NCI-H128 (cell line): Measurements from ENCODE around the gene ZDHHC14.
"Not testable (repeated sequence)": the region's sequence is repeated elsewhere in the genome, so short reads cannot be mapped to it uniquely, and the experiment has no call there.

ENCODE experiments used
- DNase-seq: peaks from one replicate; lab custom pipeline; 2025; ENCODE audit not compliant: unreplicated experiment; lab: John Stamatoyannopoulos, UW

Gene ZDHHC14

GRCh38 chr6:157550114-157550989 lies 169.4 kb downstream of the ZDHHC14 start:
- no peak for DNase-seq

DNA sequence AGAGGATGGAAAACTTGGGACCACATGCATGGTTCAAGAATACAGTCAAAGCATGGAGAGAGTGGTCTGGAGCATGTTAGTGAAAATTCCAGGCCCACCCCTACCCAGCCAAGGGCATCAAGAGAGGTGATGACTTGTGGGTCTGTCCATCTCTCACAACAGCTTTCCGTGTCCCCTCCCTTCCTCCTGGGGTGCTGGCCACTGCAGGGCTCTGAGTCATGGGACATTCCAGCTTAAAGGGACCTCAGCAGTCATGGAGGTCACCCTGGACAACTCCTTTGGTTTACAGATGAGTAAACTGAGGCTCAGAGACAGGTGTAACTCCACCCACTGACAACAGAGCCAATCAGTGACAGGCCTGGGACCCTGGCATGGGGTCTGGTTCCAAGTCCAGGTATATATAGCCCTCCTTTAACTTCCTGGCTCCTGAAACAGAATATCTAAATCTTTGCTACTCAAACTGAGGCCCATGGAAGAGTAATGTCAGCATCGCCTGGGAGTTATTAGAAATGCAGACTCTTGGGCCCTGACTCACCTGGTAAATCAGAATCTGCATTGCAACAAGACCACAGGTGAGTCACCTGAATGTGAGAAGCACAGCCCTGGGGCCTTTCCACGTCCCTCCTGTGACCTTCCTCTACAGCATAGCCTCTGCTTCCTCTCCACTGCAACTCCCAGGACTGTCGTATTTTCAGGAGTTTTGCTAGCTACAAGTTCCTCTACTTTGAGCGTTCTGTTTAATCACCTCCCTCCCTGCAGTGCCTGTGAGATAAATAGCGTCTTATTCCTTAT lies 170.2 kb downstream of the ZDHHC14 start:
- no peak for DNase-seq

- no peak for DNase-seq
Observed at GRCh38 chr6:157552081-157552747, 171.2 kb downstream of the ZDHHC14 start.

GRCh38 chr6:157552820-157553485 lies 172.0 kb downstream of the ZDHHC14 start:
- DNase-seq = no peak

- DNase-seq = no peak
Observed at GRCh38 chr6:157554747-157555146, 173.8 kb downstream of the ZDHHC14 start.

DNA sequence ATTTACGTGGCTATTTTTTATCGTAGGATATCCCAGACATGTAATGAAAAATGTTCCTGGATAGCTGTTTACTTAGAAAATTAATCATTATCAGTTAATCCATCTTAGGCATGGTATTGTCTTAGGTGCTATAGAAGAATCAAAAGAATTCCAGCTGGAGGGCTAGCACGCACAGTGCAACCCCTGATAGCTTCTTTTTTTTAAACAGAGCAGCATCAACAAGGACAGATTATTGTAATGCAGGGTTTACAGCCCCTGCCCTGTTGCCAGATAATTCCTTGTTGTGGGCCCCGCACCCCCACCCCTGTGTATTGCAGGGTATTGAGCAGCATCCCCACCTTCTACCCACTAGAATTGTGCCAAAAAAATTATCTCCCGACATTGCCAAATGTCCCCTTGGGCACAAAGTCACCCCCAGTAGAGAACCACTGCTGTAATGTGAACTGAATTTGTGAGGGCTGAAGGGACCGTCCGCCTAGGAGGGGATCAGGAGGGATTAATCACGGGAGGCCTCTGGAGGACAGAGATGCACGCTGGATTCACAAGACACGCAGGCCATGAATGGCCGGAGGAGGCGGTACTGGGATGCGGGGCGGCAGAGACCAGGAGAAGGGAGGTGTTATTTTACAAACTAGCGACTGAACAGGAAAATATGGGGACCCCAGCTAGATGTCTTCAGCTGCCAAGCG lies 174.6 kb downstream of the ZDHHC14 start:
- DNase-seq = no peak

GRCh38 chr6:157556144-157556645 lies 175.2 kb downstream of the ZDHHC14 start:
- DNase-seq = no peak

GRCh38 chr6:157556671-157557430 lies 175.9 kb downstream of the ZDHHC14 start:
- no peak for DNase-seq

- DNase-seq = no peak
Observed at GRCh38 chr6:157557559-157557958, 176.6 kb downstream of the ZDHHC14 start.

DNA sequence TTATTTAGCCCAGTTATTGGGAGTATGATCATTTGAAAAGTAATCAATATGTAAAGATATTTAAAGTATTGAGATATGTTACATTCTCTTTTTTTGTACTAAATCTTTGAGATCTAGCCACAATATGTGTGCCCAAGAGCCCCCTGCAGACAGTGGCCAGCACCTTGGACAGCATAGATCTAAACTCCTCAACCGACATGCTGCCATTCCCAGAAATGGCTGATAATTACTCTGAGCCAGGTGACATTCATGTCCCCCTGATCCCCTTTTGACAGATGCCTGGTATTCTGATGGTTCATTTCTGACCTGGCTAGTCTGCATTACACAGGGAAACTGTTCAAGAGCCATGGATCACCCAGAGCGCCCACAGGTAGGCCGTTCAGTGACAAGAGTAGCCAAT lies 177.1 kb downstream of the ZDHHC14 start:
- DNase-seq = no peak

GRCh38 chr6:157558487-157559200 lies 177.7 kb downstream of the ZDHHC14 start:
- DNase-seq = no peak

DNA sequence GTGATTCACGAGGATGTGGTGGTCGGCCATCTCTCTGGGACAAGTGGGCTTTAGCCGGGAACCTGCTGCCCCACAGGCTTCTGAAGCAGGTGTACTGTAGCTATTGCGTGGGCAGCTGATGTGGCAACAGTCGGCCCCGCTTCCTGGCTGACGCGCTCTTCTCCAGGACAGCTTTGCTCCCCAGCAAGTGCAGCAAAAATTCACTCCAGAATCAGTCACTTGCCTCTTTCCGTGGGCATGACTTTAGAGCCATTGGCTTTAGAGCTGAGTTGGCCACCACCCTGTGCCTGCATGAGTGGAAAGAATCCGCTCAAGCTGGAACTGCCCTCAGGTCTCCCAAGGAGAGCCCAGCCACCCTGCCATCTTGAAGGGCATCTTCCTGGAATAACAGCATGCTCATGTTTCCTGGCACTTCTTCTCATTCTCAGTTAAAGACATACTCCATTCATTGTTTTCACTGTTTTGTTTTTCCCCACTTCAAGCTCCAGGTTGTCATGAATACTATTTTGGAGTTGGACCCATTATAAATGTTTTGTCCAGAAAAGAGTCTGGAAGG lies 178.3 kb downstream of the ZDHHC14 start:
- DNase-seq = no peak

DNA sequence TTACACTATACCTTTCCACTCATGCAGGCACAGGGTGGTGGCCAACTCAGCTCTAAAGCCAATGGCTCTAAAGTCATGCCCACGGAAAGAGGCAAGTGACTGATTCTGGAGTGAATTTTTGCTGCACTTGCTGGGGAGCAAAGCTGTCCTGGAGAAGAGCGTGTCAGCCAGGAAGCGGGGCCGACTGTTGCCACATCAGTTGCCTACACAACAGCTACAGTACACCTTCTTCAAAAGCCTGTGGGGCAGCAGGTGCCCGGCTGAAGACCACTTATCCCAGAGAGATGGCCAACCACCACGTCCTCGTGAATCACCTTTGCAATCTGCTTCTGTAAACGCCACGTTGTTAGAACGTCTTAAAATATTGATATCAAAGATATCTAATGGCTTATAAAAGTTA lies 179.1 kb downstream of the ZDHHC14 start:
- not testable (repeated sequence) for DNase-seq

DNA sequence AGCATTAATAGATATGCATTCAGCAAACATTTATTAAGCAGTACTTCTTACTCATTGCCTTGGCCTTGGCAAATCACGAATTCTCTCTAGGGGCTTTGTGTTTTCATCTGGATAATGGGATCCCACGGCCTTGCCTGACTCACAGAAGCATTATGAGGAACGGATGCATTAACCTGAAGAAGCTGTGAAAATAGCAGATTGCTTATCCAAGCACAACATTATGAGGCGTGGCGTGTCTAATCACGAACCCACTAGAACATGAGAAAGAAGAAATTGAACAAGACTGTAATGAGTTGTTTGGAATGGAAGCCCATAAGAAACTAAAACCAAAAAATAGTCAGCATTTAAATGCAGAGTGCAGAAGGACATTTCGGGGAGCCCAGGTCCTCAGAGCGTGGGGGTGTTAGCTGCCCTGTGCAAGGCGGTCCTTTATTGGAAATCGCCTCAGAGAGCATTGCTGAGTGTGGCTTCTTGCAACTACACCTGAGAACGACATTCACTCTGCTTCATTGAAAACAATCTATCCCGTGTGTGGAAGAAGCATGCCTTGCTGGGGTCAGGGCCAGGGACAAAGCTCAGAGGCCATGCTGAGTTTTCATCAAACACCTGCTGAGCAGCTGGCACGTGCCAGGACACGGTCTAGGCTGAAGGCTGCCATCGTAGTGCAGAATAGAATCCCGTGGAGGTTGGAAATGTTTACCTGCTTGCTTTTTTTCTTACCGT lies 179.9 kb downstream of the ZDHHC14 start:
- no peak for DNase-seq

GRCh38 chr6:157561414-157561790 lies 180.4 kb downstream of the ZDHHC14 start:
- DNase-seq = no peak

- DNase-seq = no peak
Observed at GRCh38 chr6:157561929-157562810, 181.2 kb downstream of the ZDHHC14 start.

DNA sequence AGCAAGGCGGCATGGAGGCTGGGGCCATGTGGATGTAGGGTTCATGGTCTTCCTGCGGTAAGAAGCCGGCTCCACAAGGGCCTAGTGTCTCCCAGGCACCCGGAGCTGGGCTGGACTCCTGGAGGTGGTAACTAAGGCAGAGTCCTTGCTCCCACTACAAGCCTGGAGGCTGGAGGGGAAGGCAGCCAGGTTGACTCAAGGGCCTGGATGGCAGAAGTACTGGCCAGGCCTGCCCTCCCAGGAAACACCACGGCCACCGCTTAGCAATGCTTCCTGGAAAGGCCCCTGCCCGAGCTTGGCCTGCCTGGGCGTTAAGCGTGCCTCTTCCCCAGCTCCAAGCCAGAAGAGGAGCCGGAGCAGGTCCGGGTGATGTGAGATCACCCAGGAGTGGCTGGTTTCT lies 182.0 kb downstream of the ZDHHC14 start:
- no peak for DNase-seq
